Activated CD8-positive, alpha-beta memory T cell treated with anti-CD3 and anti-CD28 coated beads for 4 hours (primary cell): ENCODE data around the gene NMUR2.

Experiments
- DNase-seq, 2 donors: peaks; one replicate each; pipeline ENCODE4 v3.0.0-alpha.2; 2020; ENCODE audit warnings: low read depth in 2 of 2

The NMUR2 gene

GRCh38 chr5:152405145-152405544 lies at the start of gene NMUR2:
NMUR2 (minus strand) TSS chr5:152405279; CDS start chr5:152405113, 166 bp downstream.
- no peak for DNase-seq

DNA sequence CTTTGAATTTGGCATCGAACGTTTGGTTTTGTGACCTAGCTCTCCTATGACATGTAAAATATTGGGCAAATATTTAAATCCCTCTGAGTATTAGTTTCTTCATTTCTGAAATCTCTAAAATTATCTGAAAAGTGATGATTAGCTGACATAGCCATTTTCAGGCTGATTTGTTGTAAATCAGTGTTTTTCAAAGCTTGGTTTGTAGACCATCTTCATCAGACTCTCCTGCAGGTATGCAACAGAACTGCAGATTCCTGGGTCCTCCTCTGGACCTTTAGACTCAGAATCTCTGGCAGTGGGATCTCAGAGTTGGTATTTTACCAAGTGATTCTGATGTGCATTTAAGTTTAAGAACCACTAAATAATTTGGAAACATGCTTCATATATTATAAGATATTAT lies 38.9 kb upstream of the NMUR2 start:
- DNase-seq, result no peak

- DNase-seq, result no peak
Measured at GRCh38 chr5:152439791-152440190, 34.7 kb upstream of the NMUR2 start.

DNA sequence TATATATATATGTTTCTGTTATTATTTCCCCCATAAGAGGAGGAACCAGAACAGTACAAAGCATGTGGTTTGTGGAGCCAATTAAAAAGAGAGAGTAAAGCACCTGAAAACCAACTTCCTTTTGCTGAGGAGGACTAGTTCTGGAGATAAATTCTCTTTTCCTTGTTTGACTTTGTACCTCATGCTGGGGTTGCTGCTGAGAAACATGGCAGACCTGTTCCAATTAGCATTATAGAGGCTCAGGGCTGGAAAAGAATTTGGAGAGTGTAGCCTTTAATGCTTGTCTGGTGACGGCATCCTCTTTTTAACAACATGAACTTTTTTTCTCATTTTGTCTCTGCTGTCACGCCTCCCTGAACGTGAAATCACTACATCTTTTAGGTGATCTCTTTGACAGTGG lies 32.8 kb upstream of the NMUR2 start:
- no peak for DNase-seq

DNA sequence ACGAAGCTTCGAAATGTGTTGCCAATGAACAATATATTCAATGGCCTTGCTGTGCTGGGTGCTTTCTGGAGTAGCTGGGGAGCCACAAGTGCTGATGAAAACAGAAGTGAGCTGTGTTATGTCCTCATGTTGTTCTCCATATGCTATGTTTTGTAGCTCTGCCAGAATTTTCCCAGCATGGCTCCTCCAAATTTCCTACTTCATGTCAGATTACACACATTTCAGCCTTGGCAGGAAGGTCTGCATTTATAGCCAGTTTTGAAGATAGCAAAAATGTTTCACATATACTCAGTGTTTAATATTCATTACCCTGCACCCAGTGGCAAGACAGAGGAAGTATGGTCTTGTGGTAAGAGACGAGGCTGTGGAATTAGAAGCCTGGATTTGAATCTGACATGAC lies 22.6 kb upstream of the NMUR2 start:
- no peak for DNase-seq

DNA sequence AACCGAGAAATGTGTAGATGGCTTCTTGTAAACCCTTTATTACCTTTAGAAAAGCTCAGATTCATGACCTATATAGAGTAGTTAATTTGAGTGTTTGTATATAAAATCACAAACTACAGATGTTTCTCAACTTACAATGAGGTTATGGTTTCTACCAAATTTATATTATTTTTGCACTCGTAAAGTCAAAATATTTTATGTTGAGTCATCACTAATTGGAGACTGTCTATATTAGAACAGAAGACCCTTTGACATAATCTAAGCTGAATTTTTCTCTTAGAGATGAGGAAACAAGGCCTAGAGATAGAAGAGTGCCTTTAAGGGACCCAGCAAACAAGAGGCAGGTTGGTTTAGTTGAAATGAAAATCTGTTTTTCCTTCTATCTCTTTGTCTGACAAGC lies 20.0 kb upstream of the NMUR2 start:
- no peak for DNase-seq

DNA sequence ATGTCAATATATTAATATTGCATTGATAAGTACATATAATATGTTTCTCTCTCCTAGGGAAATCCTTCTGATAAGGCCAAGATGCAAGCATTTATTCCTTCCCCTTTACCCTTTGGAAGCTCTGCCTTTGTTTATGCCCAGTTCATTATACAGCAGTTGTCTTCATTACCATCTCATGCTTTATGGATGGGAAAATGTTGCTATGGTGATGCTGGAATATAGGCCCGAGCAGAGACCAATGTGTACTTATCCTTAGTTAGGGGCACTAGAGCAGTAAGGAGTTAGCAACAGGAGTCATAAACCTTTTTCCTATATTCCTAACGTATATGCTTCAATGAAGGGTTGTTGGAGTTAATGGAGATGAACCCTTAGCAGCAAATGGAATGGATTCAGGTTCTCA lies 19.4 kb upstream of the NMUR2 start:
- no peak for DNase-seq

GRCh38 chr5:152422081-152422480 lies 17.0 kb upstream of the NMUR2 start:
- no peak for DNase-seq

DNA sequence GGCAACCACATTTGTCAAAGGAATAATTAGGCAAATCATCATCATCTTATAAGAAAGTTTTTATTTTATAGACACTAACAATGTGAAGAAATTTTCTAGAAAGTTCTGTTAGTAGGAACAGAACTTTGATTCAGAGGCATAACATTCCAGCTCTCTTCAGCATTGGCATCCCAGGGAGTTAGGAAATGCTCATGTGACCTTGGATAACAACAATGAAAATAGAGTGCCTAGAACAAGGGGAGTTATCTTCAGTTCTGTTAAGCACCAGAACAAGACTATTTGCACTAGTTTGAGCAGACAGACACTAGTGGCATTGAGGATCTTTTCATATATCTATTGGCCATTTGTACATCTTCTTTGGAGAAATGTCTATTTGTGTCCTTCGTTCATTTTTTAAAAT lies 7.0 kb upstream of the NMUR2 start:
- DNase-seq, result no peak

GRCh38 chr5:152406082-152406481 lies 1.0 kb upstream of the NMUR2 start:
- no peak for DNase-seq

DNA sequence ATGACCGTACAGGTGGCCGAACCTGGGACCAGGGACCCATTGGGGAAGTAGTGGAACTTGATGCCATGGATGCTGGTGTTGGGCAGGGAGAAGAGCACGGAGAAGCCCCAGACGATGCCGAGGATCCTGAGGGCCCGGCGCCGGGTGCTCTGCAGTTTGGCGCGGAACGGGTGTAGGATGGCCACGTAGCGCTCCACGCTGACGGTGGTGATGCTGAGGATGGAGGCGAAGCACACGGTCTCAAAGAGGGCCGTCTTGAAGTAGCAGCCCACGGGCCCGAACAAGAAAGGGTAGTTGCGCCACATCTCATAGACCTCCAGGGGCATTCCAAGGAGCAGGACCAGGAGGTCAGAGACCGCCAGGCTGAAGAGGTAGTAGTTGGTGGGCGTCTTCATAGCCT lies 585 bp downstream of the NMUR2 start:
- no peak for DNase-seq

GRCh38 chr5:152403046-152403445 lies 2.0 kb downstream of the NMUR2 start:
- no peak for DNase-seq

DNA sequence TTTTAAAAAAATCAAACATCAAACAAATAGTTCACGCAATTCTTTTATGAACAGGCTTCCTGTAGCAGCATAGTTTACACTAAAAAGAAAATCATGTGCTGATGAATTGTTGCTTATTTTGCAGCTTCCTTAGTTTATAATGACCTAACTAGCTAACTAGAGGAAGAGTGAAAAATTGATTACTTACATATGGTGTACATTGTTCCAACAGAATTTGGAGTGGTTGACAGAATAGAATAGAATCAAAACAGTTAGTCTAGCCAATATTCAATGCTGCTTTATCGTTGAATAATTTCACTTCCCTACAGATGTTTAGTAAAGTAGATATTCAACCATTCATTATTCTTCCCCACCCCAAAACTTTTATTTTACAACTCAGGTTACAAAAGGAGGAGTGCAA lies 4.2 kb downstream of the NMUR2 start:
- no peak for DNase-seq

DNA sequence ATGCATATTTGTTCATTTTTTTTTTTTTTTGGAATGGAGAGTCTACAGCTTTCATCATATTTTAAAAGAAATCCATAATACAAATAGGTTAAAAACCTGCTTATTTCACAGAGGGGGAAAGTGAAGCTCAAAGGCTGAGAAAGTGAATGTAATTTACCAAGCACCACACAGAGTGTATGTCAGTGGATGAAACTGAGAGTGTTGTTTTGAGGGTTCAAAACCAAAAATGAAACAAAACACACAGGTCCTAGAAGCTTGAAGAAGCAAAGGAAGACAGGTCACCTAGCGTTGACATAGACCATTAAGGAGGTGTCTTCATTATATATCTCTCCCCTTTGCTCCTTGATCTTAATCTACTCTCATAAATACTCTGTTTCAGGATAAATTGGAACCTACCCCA lies 7.5 kb downstream of the NMUR2 start:
- DNase-seq, result no peak

DNA sequence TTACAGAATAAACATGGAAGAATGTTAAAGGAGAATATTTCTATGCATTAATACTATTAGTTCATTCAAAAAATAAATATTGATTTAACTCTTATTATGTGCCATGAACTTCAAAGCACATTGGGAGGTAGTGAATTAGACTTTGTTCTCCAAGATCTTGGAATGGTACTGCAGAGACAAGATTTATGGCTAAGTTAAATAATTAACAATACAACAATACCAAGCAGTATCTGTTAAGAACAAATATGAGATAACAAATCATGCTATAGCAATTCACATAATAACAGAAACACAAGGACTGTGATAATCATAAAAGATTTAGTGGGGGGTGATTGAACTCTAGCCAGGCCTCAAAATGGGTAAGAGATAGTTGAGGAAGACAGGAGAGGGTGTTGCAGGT lies 11.6 kb downstream of the NMUR2 start:
- no peak for DNase-seq

- DNase-seq, result no peak
Measured at GRCh38 chr5:152389208-152389849, 15.8 kb downstream of the NMUR2 start.

DNA sequence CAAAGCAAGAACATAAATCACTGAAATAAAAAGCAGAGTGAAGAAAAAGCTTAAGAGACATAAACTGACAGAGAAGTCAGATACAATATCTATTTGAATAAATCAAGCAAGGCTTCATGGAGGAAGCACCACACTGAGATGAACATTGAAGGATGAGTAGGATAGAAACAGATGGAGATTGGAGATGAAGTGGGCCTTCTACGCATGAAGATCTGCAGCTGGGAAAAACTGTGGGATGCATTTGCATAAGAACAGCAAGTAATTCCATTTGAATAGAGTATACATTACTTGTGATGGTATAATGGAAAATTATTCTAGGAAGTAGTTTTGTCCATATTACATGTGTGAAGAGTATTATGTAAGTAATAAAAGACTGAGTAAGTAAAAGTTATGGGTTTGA lies 16.5 kb downstream of the NMUR2 start:
- DNase-seq, result no peak

GRCh38 chr5:152380415-152381123 lies 24.5 kb downstream of the NMUR2 start:
- no peak for DNase-seq

DNA sequence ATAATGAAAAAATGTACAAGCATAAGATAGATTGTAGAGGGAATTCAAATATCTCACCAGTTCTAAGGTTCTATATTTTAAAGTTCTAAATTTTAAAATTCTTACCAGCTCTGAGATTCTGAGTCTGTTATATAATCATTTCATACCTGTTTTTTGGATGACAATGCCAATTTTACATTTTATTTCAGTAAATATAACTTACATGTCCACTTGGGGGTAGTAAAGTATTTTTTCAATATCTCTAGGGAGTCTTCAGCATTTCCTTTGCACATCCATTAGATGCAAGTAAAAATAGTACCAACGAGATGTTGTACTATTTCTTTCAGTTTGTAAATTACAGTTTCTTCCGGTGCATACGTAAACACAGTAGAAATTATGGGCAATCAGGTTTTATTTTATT lies 25.7 kb downstream of the NMUR2 start:
- no peak for DNase-seq

DNA sequence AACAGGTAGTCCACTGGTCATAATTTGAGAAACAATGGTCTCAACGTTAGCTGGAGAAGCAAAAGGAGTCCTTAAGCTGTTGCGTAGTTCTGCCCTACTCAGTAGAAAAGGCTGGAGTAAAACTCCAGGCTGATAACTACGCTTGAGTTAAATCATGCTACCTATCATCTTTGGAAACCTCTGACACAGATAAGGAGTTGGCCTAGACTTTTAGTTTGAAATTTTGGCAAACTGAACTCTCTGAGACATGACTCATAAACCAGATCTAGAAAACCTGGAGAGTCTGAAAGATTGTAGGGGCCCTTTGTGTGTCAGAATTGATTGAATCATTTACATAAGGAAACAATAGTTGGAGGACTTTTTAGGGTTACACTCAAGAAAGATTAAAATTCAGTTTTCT lies 26.3 kb downstream of the NMUR2 start:
- no peak for DNase-seq

GRCh38 chr5:152376886-152377285 lies 28.2 kb downstream of the NMUR2 start:
- DNase-seq, result no peak

GRCh38 chr5:152374711-152375275 lies 30.3 kb downstream of the NMUR2 start:
- no peak for DNase-seq

GRCh38 chr5:152372875-152373274 lies 32.2 kb downstream of the NMUR2 start:
- DNase-seq, result no peak
